OCI-LY1 (cell line): ENCODE data around the gene MS4A6A.

ENCODE experiments used
- H2AFZ ChIP-seq: fragments of 200-600 bp; sonication (generic), shearing (Covaris generic); 2 replicates; pipeline ENCODE4 v1.6.0; 2014; ENCODE audit warnings: antibody characterized with exemption, mild to moderate bottlenecking, low read length
- H3F3A ChIP-seq: fragments of 200-600 bp; sonication (generic), shearing (Covaris generic); 2 replicates; pipeline ENCODE4 v1.6.0; 2014; ENCODE audit warnings: mild to moderate bottlenecking, antibody characterized with exemption, low read length, moderate library complexity; ENCODE audit not compliant: insufficient read depth
- H3K27ac ChIP-seq: fragments of 200-600 bp; sonication (generic); 2 replicates; pipeline ENCODE4 v1.5.1; 2014; ENCODE audit warnings: low read length, mixed run types, mild to moderate bottlenecking, low read depth; ENCODE audit not compliant: poor library complexity, severe bottlenecking
- H3K27me3 ChIP-seq: fragments of 200-600 bp; sonication (generic); 2 replicates; pipeline ENCODE4 v1.6.0; 2014; ENCODE audit warnings: antibody characterized with exemption, mild to moderate bottlenecking, low read length, moderate library complexity; ENCODE audit not compliant: insufficient read depth
- H3K36me3 ChIP-seq: fragments of 200-600 bp; sonication (generic); 2 replicates; pipeline ENCODE4 v1.6.1; 2014; ENCODE audit warnings: mild to moderate bottlenecking, antibody characterized with exemption, low read length, moderate library complexity, mixed read lengths; ENCODE audit not compliant: insufficient read depth
- H3K4me1 ChIP-seq: fragments of 200-600 bp; sonication (generic); 2 replicates; pipeline ENCODE4 v1.5.1; 2014; ENCODE audit warnings: mild to moderate bottlenecking, low read length, moderate library complexity; ENCODE audit not compliant: insufficient read depth, severe bottlenecking
- H3K4me2 ChIP-seq: fragments of 200-600 bp; sonication (generic), shearing (Covaris generic); 2 replicates; pipeline ENCODE4 v1.6.1; 2014; ENCODE audit warnings: low read length
- H3K4me3 ChIP-seq: fragments of 200-600 bp; sonication (generic); 2 replicates; pipeline ENCODE4 v1.5.1; 2014; ENCODE audit warnings: low read length, low read depth, mild to moderate bottlenecking, mixed read lengths; ENCODE audit not compliant: poor library complexity, severe bottlenecking
- H3K79me2 ChIP-seq: fragments of 200-600 bp; shearing (Covaris generic); 2 replicates; pipeline ENCODE4 v1.6.1; 2016; ENCODE audit warnings: mixed run types, low read length, mixed read lengths; ENCODE audit not compliant: insufficient read depth
- H3K9ac ChIP-seq: fragments of 200-600 bp; sonication (generic), shearing (Covaris generic); 2 replicates; pipeline ENCODE4 v1.6.1; 2014; ENCODE audit warnings: mild to moderate bottlenecking, low read length, mixed read lengths
- H3K9me2 ChIP-seq: fragments of 200-600 bp; sonication (generic), shearing (Covaris generic); 2 replicates; pipeline ENCODE4 v1.6.1; 2014; ENCODE audit warnings: low read depth, mild to moderate bottlenecking, low read length, mixed read lengths
- H3K9me3 ChIP-seq: fragments of 200-600 bp; shearing (Covaris generic); 2 replicates; pipeline ENCODE4 v1.6.1; 2014; ENCODE audit warnings: low read length, mixed read lengths
- H4K20me1 ChIP-seq: fragments of 200-600 bp; sonication (generic), shearing (Covaris generic); 2 replicates; pipeline ENCODE4 v1.6.0; 2016; ENCODE audit warnings: mild to moderate bottlenecking, low read length; ENCODE audit not compliant: insufficient read depth
- EZH2 ChIP-seq: fragments of 200-600 bp; sonication (generic), shearing (Covaris generic); IDR thresholded peaks from 2 replicates; pipeline ENCODE4 v1.8.0; 2017; ENCODE audit warnings: borderline replicate concordance, mixed run types, mild to moderate bottlenecking, antibody characterized with exemption, low read length, moderate library complexity, mixed read lengths
- TF ChIP-seq, protein P1 (sequence below): fragments of 200-600 bp; sonication (generic), shearing (Covaris generic); IDR thresholded peaks from 2 replicates; pipeline ENCODE4 v1.5.1; 2017; ENCODE audit warnings: mild to moderate bottlenecking, antibody characterized with exemption, low read length, moderate library complexity, mixed read lengths

Gene MS4A6A

DNA sequence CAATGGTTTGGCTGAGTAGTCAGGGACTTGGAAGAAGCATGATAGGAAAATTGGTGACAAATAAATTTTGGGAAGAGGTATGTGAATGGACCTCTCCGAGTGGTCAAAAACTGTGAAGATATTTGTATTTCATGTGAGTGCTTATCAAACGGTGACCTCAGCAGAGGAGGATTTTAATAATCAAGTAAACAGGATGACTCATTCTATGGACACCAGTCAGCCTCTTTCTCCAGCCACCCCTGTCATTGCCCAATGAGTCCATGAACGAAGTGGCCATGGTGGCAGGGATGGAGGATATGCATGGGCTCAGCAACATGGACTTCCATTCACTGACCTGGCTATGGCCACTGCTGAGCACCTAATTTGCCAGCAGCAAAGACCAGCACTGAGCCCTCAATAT lies 38.8 kb upstream of the MS4A6A start:
- Histone ChIP-seq H2AFZ (no peak overlapping the region), H3F3A (no peaks in the 10 kb centered on the region), H3K27ac (no peak overlapping the region), H3K79me2 (no peaks in the 10 kb centered on the region), H3K27me3 (no peaks in the 10 kb centered on the region), H3K4me2 (no peak overlapping the region), H3K9me2 (no peaks in the 10 kb centered on the region), H3K9ac (no peak overlapping the region), H3K9me3 (no peaks in the 10 kb centered on the region), H4K20me1 (no peaks in the 10 kb centered on the region), H3K4me3 (no peak overlapping the region), H3K4me1 (no peaks in the 10 kb centered on the region), H3K36me3 (no peaks in the 10 kb centered on the region)
- no peak for TF ChIP-seq EZH2
- TF ChIP-seq, protein P1, sequence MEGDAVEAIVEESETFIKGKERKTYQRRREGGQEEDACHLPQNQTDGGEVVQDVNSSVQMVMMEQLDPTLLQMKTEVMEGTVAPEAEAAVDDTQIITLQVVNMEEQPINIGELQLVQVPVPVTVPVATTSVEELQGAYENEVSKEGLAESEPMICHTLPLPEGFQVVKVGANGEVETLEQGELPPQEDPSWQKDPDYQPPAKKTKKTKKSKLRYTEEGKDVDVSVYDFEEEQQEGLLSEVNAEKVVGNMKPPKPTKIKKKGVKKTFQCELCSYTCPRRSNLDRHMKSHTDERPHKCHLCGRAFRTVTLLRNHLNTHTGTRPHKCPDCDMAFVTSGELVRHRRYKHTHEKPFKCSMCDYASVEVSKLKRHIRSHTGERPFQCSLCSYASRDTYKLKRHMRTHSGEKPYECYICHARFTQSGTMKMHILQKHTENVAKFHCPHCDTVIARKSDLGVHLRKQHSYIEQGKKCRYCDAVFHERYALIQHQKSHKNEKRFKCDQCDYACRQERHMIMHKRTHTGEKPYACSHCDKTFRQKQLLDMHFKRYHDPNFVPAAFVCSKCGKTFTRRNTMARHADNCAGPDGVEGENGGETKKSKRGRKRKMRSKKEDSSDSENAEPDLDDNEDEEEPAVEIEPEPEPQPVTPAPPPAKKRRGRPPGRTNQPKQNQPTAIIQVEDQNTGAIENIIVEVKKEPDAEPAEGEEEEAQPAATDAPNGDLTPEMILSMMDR, result no peak

- H3K27ac ChIP-seq, result no peak overlapping the region
- H3K9me3 ChIP-seq, result no peaks in the 10 kb centered on the region
- H3K4me3 ChIP-seq, result no peak overlapping the region
- no peaks in the 10 kb centered on the region for H3K79me2 ChIP-seq
- H3K4me2 ChIP-seq, result no peak overlapping the region
- H4K20me1 ChIP-seq, result no peaks in the 10 kb centered on the region
- no peaks in the 10 kb centered on the region for H3K4me1 ChIP-seq
- no peak overlapping the region for H3K9ac ChIP-seq
- no peaks in the 10 kb centered on the region for H3K36me3 ChIP-seq
- no peaks in the 10 kb centered on the region for H3F3A ChIP-seq
- no peaks in the 10 kb centered on the region for H3K9me2 ChIP-seq
- TF ChIP-seq, protein P1, result no peak
- TF ChIP-seq EZH2, result no peak
- no peak overlapping the region for H2AFZ ChIP-seq
- no peaks in the 10 kb centered on the region for H3K27me3 ChIP-seq
These were observed 38.3 kb upstream of the MS4A6A start for GRCh38 chr11:60221181-60221580.

DNA sequence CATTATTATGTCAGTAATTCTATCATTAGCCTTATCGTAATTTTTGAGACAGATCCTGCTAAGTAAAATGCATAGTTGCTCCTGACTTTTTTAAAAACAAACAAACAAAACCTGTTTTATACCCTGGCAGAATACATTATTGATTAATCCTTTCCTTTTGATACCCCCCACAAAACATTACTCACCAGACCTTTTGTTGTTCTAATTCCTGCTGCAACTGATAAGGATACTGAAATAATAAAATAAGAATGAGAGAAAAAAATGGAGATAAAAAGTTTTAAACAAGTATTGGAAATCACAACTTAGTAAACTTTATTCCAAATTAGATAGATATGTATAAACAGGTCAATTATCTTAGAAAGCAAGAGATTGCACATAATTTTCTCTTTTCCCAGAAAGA lies 31.5 kb upstream of the MS4A6A start:
- H3K9me2 ChIP-seq, result no peaks in the 10 kb centered on the region
- no peak overlapping the region for H3K27ac ChIP-seq
- H3K36me3 ChIP-seq, result no peaks in the 10 kb centered on the region
- H3K4me3 ChIP-seq, result no peak overlapping the region
- H3F3A ChIP-seq, result no peaks in the 10 kb centered on the region
- H4K20me1 ChIP-seq, result no peaks in the 10 kb centered on the region
- H3K9ac ChIP-seq, result no peak overlapping the region
- no peak for TF ChIP-seq EZH2
- TF ChIP-seq, protein P1, result no peak
- H3K4me1 ChIP-seq, result no peaks in the 10 kb centered on the region
- H3K9me3 ChIP-seq, result no peaks in the 10 kb centered on the region
- H3K4me2 ChIP-seq, result no peak overlapping the region
- no peaks in the 10 kb centered on the region for H3K79me2 ChIP-seq
- H3K27me3 ChIP-seq, result no peaks in the 10 kb centered on the region
- no peak overlapping the region for H2AFZ ChIP-seq
